ENCODE data around the gene FAM174C.

Gene FAM174C

DNA sequence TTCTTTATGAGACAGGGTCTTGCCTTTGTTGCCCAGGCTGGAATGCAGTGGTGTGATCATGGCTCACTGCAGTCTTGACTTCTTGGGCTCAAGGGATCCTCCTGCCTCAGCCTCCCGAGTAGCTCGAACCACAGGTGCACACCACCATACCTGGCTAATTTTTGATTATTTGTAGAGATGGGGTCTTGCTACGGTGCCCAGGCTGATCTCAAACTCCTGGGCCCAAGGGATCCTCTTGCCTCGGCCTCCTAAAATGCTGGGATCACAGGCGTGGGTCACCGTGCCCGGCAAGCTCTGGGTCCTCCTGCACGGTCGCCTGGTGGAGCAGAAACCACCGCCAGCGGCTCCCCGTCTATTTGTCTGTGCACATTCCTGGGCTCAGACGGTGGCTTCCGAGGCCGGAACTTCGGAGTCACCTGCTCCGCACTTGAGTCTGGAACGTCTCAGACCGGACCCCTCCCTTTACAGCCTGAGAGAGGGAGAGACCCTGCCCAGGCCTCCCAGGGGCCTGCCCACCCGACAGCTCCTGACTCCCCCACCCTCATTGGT is 32.5 kb downstream of the FAM174C start:
- TF ChIP-seq, protein P1, sequence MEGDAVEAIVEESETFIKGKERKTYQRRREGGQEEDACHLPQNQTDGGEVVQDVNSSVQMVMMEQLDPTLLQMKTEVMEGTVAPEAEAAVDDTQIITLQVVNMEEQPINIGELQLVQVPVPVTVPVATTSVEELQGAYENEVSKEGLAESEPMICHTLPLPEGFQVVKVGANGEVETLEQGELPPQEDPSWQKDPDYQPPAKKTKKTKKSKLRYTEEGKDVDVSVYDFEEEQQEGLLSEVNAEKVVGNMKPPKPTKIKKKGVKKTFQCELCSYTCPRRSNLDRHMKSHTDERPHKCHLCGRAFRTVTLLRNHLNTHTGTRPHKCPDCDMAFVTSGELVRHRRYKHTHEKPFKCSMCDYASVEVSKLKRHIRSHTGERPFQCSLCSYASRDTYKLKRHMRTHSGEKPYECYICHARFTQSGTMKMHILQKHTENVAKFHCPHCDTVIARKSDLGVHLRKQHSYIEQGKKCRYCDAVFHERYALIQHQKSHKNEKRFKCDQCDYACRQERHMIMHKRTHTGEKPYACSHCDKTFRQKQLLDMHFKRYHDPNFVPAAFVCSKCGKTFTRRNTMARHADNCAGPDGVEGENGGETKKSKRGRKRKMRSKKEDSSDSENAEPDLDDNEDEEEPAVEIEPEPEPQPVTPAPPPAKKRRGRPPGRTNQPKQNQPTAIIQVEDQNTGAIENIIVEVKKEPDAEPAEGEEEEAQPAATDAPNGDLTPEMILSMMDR (IDR thresholded peaks at IDR 0.05; ENCODE audit: control insufficient read depth, insufficient read depth, low read depth, low read length, missing control alignments), result no peak
- DNase-seq (ENCODE audit: low read depth), result no peak

DNA sequence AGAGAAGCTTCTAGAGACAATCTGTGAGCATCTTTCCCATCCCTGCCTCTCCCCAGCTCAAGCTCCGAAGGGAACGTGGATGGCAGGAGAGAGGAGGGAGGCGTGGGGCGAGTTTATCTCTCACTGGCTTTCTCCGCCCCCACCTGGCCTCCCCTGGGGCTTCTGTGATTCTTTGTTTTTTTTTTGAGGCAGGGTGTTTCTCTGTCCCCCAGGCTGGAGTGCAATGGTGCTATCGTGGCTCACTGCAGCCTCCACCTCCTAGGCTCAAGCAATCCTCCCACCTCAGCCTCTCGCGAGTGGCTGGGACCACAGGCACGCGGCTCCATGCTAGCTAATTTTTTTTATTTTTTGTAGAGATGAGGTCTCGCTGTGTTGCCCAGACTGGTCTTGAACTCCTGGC is 33.4 kb downstream of the FAM174C start:
- DNase-seq (ENCODE audit: low read depth), result no peak

More for the DNA sequence above, 32.5 kb downstream of the FAM174C start:
- H3K4me3 ChIP-seq (ENCODE audit: control insufficient read depth, low read depth, low read length), result no peak overlapping the region

DNA sequence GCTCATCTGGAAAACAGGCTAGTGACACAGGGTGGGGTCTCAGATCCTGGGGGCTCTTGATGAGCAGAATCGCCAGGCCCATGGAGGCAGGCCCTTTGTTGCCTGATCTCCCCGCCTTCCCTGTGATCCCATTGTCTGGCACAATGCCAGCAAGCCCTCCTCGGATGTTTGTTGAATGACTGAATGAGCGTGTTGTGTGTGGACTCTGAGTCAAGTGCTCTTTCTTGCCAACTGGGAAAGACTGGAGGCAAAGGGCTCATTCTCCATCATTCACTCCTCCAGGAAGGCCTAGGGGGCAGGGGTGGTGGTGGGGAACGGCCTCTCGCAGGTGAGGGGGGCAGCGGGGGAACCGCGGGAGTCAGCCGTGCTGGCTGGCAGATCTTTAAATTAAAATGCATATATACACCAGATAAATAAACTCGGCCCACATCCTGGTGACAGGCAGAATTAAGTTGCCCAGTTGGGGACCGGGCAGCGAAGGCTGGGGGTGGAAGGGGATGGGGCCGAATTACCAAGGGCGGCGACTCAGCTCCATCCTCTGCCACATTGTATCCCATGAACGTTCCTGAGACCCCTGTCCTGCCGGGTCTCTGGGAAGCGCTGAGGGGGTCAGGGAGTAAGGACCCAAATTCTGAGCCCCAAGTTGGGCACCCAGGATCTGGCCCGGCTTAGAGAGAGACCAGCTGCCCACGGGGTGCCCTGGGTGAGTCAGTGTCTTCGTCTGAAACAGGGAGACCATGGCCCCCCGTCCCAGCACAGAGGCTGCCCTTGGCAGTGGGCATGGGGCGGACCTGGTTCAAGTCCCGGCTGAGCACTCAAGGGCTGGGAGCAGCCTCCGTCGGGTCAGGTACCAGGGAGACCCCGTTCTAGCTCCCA is 34.9 kb downstream of the FAM174C start:
- TF ChIP-seq, protein P1 (IDR thresholded peaks at IDR 0.05; ENCODE audit: control insufficient read depth, insufficient read depth, low read depth, low read length, missing control alignments), result no peak
- no peak for DNase-seq (ENCODE audit: low read depth)
- H3K4me3 ChIP-seq (ENCODE audit: control insufficient read depth, low read depth, low read length), result no peak overlapping the region

More for the DNA sequence above, 33.4 kb downstream of the FAM174C start:
- H3K4me3 ChIP-seq (ENCODE audit: control insufficient read depth, low read depth, low read length), result no peak overlapping the region
- TF ChIP-seq, protein P1 (IDR thresholded peaks at IDR 0.05; ENCODE audit: control insufficient read depth, insufficient read depth, low read depth, low read length, missing control alignments), result no peak

DNA sequence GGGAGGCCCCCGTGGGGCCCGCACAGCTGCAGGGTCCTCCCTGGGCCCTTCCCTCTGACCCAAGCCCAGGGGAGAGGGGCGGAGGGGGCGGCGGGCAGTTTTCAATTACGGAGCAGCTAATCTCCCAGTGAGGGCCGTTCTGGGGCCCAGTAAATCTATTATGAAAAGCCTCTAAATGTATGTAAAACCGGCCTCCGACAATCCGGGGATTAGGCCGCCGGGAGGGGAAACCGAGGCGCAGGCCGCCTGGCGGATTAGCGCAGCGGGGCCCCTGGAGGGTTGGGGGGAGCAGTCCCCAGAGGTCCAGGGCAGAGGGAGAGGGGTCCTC is 35.5 kb downstream of the FAM174C start:
- TF ChIP-seq, protein P1 (IDR thresholded peaks at IDR 0.05; ENCODE audit: control insufficient read depth, insufficient read depth, low read depth, low read length, missing control alignments), result no peak
- no peak for DNase-seq (ENCODE audit: low read depth)
- H3K4me3 ChIP-seq (ENCODE audit: control insufficient read depth, low read depth, low read length), result no peak overlapping the region

DNA sequence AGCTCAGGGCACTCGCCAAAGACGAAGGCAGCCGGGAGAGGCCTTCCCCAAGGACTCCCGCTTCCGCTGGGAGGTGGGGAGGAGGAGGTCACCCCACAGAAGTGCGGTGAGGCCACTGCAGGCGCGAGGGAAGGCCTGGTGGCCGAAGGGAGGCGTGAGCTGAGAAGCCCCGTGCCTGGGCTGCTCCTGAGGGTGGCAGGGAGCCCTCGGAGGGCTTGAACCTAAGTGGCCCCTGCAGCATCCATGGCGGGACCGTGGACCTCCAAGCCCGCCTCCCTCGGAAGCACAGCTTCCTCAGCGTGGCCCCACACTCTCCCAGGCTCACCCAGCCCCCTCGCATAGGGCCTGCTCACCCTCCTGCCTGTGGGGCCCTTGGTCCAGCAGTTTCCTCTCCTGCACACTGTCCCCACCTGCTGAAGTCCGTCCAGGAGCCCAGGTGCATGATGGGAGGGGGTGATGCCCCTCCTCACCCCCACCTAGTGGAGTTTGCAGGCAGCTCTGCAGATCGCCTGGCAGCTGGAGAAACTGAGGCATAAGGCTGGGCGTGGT is 36.3 kb downstream of the FAM174C start:
- TF ChIP-seq, protein P1 (IDR thresholded peaks at IDR 0.05; ENCODE audit: control insufficient read depth, insufficient read depth, low read depth, low read length, missing control alignments), result no peak
- H3K4me3 ChIP-seq (ENCODE audit: control insufficient read depth, low read depth, low read length), result no peak overlapping the region
- no peak for DNase-seq (ENCODE audit: low read depth)

DNA sequence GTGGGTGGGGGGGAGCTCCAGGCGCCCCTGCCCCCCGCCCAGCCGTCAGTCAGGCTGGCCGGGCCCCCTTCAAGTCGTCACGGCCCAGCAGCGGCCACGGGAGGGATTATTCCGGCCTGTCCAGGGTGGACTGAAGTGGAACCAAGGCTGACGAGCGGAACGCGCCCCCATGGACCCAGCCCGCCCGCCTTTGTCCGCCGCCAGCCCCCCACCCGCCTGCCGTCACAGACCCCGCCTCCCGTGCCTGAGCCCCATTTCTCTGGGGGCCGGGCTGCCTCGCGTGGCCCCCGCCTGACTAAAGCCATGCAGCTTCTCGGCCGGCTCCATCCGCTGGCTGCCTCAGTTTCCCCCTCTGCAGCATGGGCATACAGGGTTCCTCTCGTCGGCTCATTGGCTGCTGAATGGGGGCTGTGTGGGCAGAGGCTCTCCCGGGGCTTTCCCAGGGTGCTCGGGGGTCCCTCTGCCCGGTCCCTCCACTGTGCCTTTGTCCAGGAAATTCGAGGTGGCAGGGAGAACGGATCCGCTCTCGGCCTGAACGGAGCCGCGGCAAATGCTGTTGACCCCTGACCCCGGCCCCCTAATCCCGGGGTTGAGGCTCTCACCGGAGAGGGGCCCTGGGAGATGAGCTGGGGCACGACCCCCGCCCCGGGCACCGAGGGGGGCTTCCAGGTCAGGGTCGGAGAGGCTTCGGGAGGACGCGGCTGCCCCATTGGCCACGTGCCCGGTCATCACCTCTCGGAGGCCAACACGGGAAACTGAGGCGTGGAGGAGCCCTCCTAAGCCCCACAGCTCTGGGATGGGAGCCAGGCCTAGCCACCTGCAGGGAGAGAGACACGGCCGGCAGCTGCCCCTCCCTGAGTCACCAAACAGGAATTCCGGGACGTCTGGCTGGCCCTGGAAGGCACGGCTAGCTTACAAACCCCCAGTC is 37.7 kb downstream of the FAM174C start:
- TF ChIP-seq, protein P1 (IDR thresholded peaks at IDR 0.05; ENCODE audit: control insufficient read depth, insufficient read depth, low read depth, low read length, missing control alignments), result no peak
- no peak overlapping the region for H3K4me3 ChIP-seq (ENCODE audit: control insufficient read depth, low read depth, low read length)
- DNase-seq (ENCODE audit: low read depth), result no peak
